ENCODE measurements around the gene GTF3C5. TPM values are rescaled to one million over a fixed set of nuclear protein-coding genes. Genes with fewer than 3 reads are reported as not detected.
A peak's percentile ranks its signal among the peaks of the same experiment; 100 is the strongest.
"Not testable (repeated sequence)": the region's sequence is repeated elsewhere in the genome, so short reads cannot be mapped to it uniquely, and the experiment has no call there.

GTF3C5 gene
- total RNA-seq, 1 donor, result 76.2 TPM

- DNase-seq (ENCODE audit: low read depth in 2 of 3, low spot score in 2 of 3), result no peak
These were observed 34.9 kb upstream of the GTF3C5 start for GRCh38 chr9:132995879-132996278.

DNA sequence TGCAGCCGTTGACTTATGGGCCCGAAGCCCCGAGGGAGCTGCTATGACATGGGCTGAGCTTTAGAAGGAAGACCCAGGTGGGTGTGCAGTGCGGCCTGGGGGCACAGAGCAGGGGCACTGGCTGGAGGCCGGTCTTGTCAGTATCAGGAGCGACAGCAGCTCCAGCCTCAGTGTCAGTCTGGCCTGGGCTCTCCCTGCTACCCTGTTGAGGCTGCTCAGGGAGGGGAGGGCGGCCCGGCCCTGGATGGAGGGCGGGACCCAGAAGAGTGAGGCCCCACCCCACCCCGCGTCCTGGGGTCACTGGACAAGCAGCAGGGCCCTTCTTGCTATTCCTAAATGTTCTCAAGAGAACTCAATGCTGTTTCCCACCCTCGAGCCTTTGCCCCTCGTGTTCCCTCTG lies 34.3 kb upstream of the GTF3C5 start:
- no peak for DNase-seq (ENCODE audit: low read depth in 2 of 3, low spot score in 2 of 3)

GRCh38 chr9:132997591-132997990 lies 33.2 kb upstream of the GTF3C5 start:
- DNase-seq (ENCODE audit: low read depth in 2 of 3, low spot score in 2 of 3), result no peak

- not testable (repeated sequence) for DNase-seq (ENCODE audit: low read depth in 2 of 3, low spot score in 2 of 3)
These were observed 32.6 kb upstream of the GTF3C5 start for GRCh38 chr9:132998221-132998620.

DNA sequence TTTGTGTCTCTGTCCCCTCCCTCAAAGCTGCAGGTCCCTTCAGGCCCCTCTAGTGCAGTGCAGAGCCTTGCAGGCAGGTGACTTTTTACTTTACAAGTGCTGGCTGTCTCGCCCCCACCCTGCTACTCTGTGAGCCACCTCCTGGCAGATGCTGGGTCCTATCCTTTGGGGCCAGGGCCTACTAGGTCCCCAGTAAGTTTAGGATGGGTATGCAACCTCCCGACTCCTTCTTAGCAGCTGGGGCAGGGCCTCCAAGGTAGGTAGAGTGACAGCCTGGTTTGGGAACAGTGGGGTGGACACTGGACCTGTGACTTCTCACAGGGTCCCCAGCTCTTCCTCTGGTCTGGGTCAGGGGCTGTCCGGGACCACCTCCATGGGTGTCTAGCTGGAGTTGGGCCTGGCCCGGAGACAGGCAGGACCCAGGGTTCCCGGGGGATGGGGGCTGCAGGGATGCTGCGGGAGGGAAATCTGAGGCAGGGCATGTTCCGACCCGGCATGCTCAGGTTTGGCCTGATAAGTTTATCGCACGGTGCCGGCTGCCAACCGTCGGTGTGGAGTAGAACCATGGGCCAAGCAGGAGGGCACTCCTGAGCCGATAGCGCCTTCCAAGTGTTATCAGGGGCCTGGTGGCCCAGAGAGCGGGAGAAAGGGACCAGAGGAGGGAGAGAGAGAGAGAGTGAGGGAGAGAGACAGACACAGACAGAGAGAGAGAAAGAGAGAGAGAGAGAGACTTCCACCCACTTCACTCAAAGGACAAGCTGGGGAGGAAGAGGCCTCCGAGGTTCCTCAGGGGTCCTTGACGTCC lies 31.8 kb upstream of the GTF3C5 start:
- DNase-seq (ENCODE audit: low read depth in 2 of 3, low spot score in 2 of 3), result no peak

- no peak for DNase-seq (ENCODE audit: low read depth in 2 of 3, low spot score in 2 of 3)
These were observed 28.4 kb upstream of the GTF3C5 start for GRCh38 chr9:133002147-133003070.

DNA sequence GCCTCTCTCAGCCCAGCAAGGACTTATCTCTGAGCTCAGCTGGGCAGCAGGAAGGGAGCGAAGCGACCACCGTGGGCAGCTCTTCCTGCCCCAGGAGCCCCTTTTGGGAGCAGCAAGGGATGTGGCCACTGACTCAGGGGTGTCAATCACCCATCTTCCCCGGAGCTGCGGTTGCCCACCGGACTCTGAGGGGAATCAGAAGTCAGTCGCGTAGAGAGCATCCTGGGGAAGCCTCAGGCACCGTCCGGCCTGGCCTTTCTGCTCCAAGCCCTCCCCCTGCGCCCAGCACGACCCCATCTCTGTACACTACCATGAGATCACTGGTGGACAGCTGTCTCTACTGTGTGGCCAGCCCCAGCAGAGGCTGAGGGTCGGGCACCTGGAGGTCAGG lies 27.7 kb upstream of the GTF3C5 start:
- DNase-seq (ENCODE audit: low read depth in 2 of 3, low spot score in 2 of 3), result peak in 2 of 3 donors; percentile 76 to 85

DNA sequence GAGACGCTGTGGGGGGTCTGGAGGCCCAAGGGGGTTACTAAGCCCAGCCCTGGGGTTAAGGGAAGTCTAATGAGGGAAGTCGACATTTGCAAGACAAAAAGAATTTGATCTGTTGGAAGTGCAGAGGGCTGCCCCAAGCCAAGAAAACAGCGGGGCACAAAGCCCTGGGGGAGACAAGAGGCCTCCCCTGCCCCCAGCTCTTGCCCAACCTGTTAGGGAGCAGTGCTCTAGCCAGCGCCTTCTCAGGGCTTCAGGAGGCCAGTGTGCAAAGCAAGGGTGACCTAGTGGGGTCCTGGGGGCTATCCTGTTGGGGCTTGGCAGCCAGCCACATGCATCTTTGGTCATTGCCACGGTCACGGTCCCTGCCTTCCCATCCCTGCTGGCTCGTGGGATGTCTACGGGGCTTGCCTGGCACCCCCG lies 27.1 kb upstream of the GTF3C5 start:
- DNase-seq (ENCODE audit: low read depth in 2 of 3, low spot score in 2 of 3), result peak in 1 of 3 donors; percentile 68

GRCh38 chr9:133004091-133004998 lies 26.5 kb upstream of the GTF3C5 start:
- DNase-seq (ENCODE audit: low read depth in 2 of 3, low spot score in 2 of 3), result peak in 2 of 3 donors; percentile 96 to 97

- no peak for DNase-seq (ENCODE audit: low read depth in 2 of 3, low spot score in 2 of 3)
These were observed 25.6 kb upstream of the GTF3C5 start for GRCh38 chr9:133004999-133005760.

DNA sequence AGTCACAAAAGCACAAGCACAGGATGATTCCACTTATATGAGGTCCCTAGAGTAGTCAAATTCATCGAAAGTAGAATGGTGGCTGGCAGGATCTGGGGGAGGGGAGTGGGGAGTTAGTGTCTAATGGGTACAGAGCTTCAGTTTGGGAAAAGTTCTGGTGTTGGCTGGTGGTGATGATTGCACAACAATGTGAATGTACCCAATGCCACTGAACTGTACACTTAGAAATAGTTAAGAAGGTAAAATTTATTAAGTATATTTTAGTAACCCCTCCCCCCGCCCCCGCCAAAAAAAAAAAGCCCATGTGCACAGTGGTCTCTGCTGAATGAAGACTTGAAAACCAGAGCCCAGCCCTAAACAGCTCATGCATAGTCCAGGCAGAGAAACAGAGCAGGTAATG lies 24.8 kb upstream of the GTF3C5 start:
- DNase-seq (ENCODE audit: low read depth in 2 of 3, low spot score in 2 of 3), result no peak

DNA sequence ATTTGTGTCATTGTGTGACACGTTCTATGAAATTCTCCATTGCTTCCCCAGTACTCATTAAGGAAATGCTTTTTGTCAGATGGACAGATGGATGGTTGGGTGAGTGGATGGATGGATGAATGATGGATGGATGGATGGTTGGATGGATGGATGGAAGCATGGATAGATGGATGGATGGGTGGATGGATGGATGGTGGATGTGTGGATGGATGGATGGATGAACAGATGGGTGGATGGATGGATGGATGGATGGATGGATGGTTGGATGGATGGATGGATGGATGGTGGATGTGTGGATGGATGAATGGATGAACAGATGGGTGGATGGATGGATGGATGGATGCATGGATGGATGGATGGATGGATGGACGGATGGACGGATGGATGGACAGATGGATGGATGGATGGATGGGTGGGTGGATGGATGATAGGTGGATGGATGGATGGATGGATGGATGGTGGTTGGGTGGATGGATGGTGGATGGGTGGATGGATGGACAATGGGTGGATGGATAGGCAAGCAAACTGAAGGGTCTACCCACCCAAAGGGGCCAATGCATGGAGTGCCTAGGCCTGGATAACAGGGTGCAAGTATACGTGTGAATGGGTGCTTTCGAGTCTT lies 24.0 kb upstream of the GTF3C5 start:
- no peak for DNase-seq (ENCODE audit: low read depth in 2 of 3, low spot score in 2 of 3)

DNA sequence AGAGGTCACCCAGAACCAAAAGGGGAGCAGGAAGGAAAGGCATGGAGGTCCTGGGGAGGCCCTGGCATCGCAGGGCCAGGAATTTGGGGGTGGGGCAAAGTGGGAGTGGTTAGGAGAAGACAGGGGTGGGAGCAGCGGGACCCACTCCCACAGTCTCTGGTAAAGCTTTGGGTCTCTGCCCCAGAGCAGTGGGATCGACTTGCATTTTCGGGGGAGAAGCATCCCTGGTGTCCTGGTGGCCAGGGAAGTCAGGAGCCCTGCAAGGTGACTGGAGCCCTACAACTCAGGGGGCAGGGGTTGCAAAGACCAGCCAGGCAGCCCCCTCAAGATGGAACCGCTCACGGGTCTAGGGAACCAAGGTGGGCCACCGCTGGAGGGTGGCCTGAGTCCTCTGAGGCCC lies 22.4 kb upstream of the GTF3C5 start:
- DNase-seq (ENCODE audit: low read depth in 2 of 3, low spot score in 2 of 3), result no peak

DNA sequence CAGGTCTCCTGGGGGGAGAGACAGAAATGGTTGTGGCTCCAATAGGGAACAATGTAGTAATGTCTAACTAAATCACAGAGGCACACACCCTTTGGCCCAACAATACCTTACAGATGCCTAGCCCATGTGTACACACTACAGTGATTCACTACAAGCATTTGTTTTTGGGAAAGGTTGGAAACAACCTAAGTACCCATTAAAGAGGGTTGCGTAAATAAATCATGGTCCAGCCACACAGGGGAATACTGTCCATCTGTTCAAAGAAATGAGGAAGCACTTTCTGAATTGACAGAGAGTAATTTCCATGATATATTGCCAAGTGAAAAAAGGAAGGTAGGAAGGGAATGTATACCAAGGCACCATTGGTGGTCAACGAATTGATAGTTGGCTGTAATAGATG lies 22.0 kb upstream of the GTF3C5 start:
- peak in 1 of 3 donors; percentile 60 for DNase-seq (ENCODE audit: low read depth in 2 of 3, low spot score in 2 of 3)

GRCh38 chr9:133009906-133010582 lies 20.8 kb upstream of the GTF3C5 start:
- DNase-seq (ENCODE audit: low read depth in 2 of 3, low spot score in 2 of 3), result no peak

GRCh38 chr9:133014696-133015095 lies 16.1 kb upstream of the GTF3C5 start:
- no peak for DNase-seq (ENCODE audit: low read depth in 2 of 3, low spot score in 2 of 3)

GRCh38 chr9:133023117-133023890 lies 7.5 kb upstream of the GTF3C5 start:
- DNase-seq (ENCODE audit: low read depth in 2 of 3, low spot score in 2 of 3), result peak in 1 of 3 donors; percentile 48

DNA sequence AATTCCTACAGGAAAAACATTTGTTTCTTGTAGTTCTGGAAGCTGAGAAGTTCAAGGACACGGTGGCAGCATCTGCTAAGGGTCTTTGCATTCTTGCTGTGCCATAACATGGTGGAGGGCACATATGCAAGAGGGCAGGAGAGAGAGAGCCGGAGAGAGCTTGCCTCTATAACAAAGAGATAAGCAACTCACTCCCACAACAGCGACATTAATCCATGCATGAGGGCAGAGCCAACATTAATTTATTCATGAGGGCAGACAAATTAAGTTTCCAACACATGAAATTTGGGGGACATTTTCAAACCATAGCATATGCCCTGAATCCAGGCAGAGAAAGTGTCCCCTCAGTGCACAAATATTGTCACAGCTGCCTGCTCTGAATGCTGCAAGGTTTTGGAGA lies 4.4 kb upstream of the GTF3C5 start:
- DNase-seq (ENCODE audit: low read depth in 2 of 3, low spot score in 2 of 3), result no peak

Data from hematopoietic multipotent progenitor cell (in vitro differentiated cells).